HCT116 (cell line): ENCODE data around the gene PRMT3. TPM values are rescaled to one million over a fixed set of nuclear protein-coding genes. Genes with fewer than 3 reads are reported as not detected.

Experiments used
- ATAC-seq: fragments of 200-7000 bp; cut with Tn5 transposase; 2 replicates; pipeline ENCODE4 v1.9.1; 2020; ENCODE audit warnings: mild to moderate bottlenecking, moderate library complexity
- BruUV-seq: library from RNA; stranded (reverse); fragments of 400-500 nt; replicated peaks from 2 replicates; lab custom pipeline; 2021; lab: Mats Ljungman, UMichigan
- CTCF ChIA-PET: fragments of 300-600 bp; sonication (Branson Sonifier 250); formaldehyde crosslinking; loops from one replicate; lab custom pipeline; 2021; ENCODE audit warnings: antibody characterized with exemption; lab: Charles Lee
- POLR2A ChIA-PET: fragments of 300-600, 350-600 bp; sonication (Branson Sonifier 250); formaldehyde crosslinking; loops from one replicate; lab custom pipeline; 2021; ENCODE audit warnings: antibody characterized with exemption; lab: Charles Lee
- RAD21 ChIA-PET, 2 experiments: fragments of 300-600 bp; sonication (Branson Sonifier 250); formaldehyde crosslinking; loops; one replicate each; lab custom pipeline; 2023; ENCODE audit warnings: low total read pairs in 2 of 2; ENCODE audit not compliant: uncharacterized antibody in 2 of 2, unreplicated experiment in 2 of 2, low non-redundant PET in 1 of 2; lab: Charles Lee
- DNase-seq: peaks from one replicate; pipeline ENCODE4 v3.0.0-alpha.2; 2010; ENCODE audit warnings: low read depth, low spot score
- H2AFZ ChIP-seq: fragments of 200-600 bp; shearing (Covaris generic), sonication (generic); 2 replicates; pipeline ENCODE4 v1.6.1; 2017; ENCODE audit warnings: low read depth, mixed run types, mixed read lengths, antibody characterized with exemption, low read length; ENCODE audit not compliant: poor library complexity, severe bottlenecking
- H3K27ac ChIP-seq: 2 replicates; pipeline ENCODE4 v1.5.1; 2012; ENCODE audit warnings: low read depth, low read length
- H3K27me3 ChIP-seq: fragments of 200-600 bp; sonication (generic); 2 replicates; pipeline ENCODE4 v1.6.1; 2016; ENCODE audit warnings: mixed run types, low read length, mixed read lengths; ENCODE audit not compliant: insufficient read depth
- H3K36me3 ChIP-seq, 2 experiments: fragments of 200-500 bp in 1 of 2; fragments of 200-600 bp in 1 of 2; sonication (Bioruptor generic) in 1 of 2; sonication (generic) in 1 of 2; 2 replicates each; pipeline versions ENCODE4 v1.5.1 to v1.6.1; 2014 to 2016; ENCODE audit warnings: low read length in 2 of 2, inconsistent platforms in 1 of 2, mixed read lengths in 1 of 2, mixed run types in 1 of 2; ENCODE audit not compliant: insufficient read depth in 2 of 2, control insufficient read depth in 1 of 2
- H3K4me1 ChIP-seq, 2 experiments: fragments of 200-600 bp in 1 of 2; sonication (generic) in 1 of 2; 2 replicates each; pipeline versions ENCODE4 v1.5.1 to v1.6.1; 2012 to 2017; ENCODE audit warnings: low read length in 2 of 2, inconsistent platforms in 1 of 2, mild to moderate bottlenecking in 1 of 2, mixed read lengths in 1 of 2, mixed run types in 1 of 2, moderate library complexity in 1 of 2; ENCODE audit not compliant: insufficient read depth in 2 of 2, control insufficient read depth in 1 of 2
- H3K4me2 ChIP-seq: fragments of 200-600 bp; sonication (generic); 2 replicates; pipeline ENCODE4 v1.6.1; 2017; ENCODE audit warnings: mixed run types, low read length, mixed read lengths
- H3K4me3 ChIP-seq, 2 experiments: fragments of 200-600 bp in 1 of 2; sonication (generic) in 1 of 2; replicated peaks in 1 of 2; 2 replicates each; pipeline ENCODE4 v1.5.1; 2011 to 2016; ENCODE audit warnings: low read length in 2 of 2, control low read depth in 1 of 2, low read depth in 1 of 2, mild to moderate bottlenecking in 1 of 2, mixed read lengths in 1 of 2, mixed run types in 1 of 2
- H3K79me2 ChIP-seq: fragments of 200-600 bp; sonication (generic); 2 replicates; pipeline ENCODE4 v1.6.1; 2017; ENCODE audit warnings: mild to moderate bottlenecking, mixed run types, low read length, moderate library complexity, mixed read lengths; ENCODE audit not compliant: insufficient read depth
- H3K9ac ChIP-seq: fragments of 200-600 bp; sonication (generic); 2 replicates; pipeline ENCODE4 v1.6.1; 2016; ENCODE audit warnings: low read length, mixed read lengths
- H3K9me2 ChIP-seq: fragments of 200-600 bp; sonication (generic), shearing (Covaris generic); 2 replicates; pipeline ENCODE4 v1.6.1; 2017; ENCODE audit warnings: mixed run types, mild to moderate bottlenecking, moderate library complexity; ENCODE audit not compliant: insufficient read depth
- H3K9me3 ChIP-seq, 2 experiments: fragments of 200-500 bp in 1 of 2; fragments of 200-600 bp in 1 of 2; sonication (Bioruptor generic) in 1 of 2; sonication (generic) in 1 of 2; 2 replicates each; pipeline ENCODE4 v1.6.1; 2014 to 2017; ENCODE audit warnings: low read length in 2 of 2, mixed read lengths in 2 of 2, inconsistent platforms in 1 of 2, low read depth in 1 of 2, mild to moderate bottlenecking in 1 of 2, mixed run types in 1 of 2, moderate library complexity in 1 of 2; ENCODE audit not compliant: control insufficient read depth in 1 of 2, insufficient read depth in 1 of 2
- H4K20me1 ChIP-seq: fragments of 200-600 bp; sonication (generic), shearing (Covaris generic); 2 replicates; pipeline ENCODE4 v1.6.1; 2017; ENCODE audit warnings: mixed run types, mild to moderate bottlenecking, moderate library complexity; ENCODE audit not compliant: insufficient read depth
- CBX3 ChIP-seq: IDR thresholded peaks from 2 replicates; pipeline ENCODE4 v1.6.1; 2012; ENCODE audit warnings: low read depth
- EZH2 ChIP-seq: fragments of 200-600 bp; sonication (generic); IDR thresholded peaks from 2 replicates; pipeline ENCODE4 v1.6.1; 2017; ENCODE audit warnings: antibody characterized with exemption, mixed run types
- POLR2AphosphoS5 ChIP-seq: IDR thresholded peaks from 2 replicates; pipeline ENCODE4 v1.6.1; 2011; ENCODE audit warnings: mild to moderate bottlenecking, low read depth, low read length, moderate library complexity
- RAD21 ChIP-seq: IDR thresholded peaks from 2 replicates; pipeline ENCODE4 v1.6.1; 2012; ENCODE audit warnings: low read depth, mild to moderate bottlenecking
- SIN3A ChIP-seq: IDR thresholded peaks from 2 replicates; pipeline ENCODE4 v1.6.1; 2012; ENCODE audit warnings: low read depth
- SRF ChIP-seq: IDR thresholded peaks from 2 replicates; pipeline ENCODE4 v1.6.1; 2012; ENCODE audit warnings: low read depth
- TCF7L2 ChIP-seq: IDR thresholded peaks from 2 replicates; pipeline ENCODE4 v1.7.0; 2011; ENCODE audit warnings: borderline replicate concordance, inconsistent platforms; ENCODE audit not compliant: insufficient read depth, insufficient read length; ENCODE audit errors: extremely low read depth
- intact Hi-C: fragments of 100-400 bp; cut with micrococcal nuclease; formaldehyde crosslinking; loops from 2 replicates; pipeline ENCODE4 v1.10.0; 2022
- total RNA-seq: library from RNA; stranded (reverse); gene quantifications from one replicate; pipeline ENCODE4 v1.2.1, GENCODE V29; 2021; ENCODE audit not compliant: unreplicated experiment
- TF ChIP-seq, protein P1 (sequence below): IDR thresholded peaks from 2 replicates; pipeline ENCODE4 v1.6.1; 2012
- TF ChIP-seq, protein P2 (sequence below): IDR thresholded peaks from 2 replicates; pipeline ENCODE4 v1.6.1; 2012
- TF ChIP-seq, protein P3 (sequence below): IDR thresholded peaks from 2 replicates; pipeline ENCODE4 v1.6.1; 2012; ENCODE audit warnings: low read depth

The PRMT3 gene
- total RNA-seq, 1 experiment from 2014 or later = 24.3 TPM

DNA sequence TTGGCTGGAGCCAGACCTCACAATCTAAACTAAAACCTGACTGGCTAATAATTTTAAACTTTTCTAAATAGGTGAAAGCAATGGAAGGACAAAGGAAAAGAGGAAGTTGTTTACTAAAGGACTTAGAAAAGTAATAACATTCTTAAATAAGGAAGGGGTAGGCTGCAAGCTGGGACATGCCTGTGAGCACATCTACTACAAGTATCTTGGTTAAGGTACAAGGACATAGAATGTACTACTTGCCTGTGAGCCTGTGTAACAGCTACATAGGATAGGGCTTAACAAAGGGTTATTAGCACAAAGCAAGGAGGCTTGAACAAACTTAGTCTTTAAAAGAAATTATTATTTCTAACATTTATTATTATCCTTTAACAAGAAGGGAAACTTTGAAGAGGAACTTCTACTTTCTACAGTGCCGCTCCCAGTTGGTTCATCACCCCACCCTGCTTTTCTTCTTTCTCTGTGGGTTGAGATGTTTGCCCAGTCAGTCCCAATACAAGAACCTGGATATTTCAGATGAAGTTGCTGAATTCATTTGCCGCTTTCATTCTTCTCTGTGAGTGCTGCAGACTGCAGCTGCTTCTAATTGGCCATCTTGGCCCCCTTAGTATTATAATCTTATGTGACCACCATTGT is 87.5 kb downstream of the PRMT3 start:
- no peaks in the 10 kb centered on the region for H3K79me2 ChIP-seq
- no peaks in the 10 kb centered on the region for H3K4me1 ChIP-seq
- DNase-seq = no peak
- no peak overlapping the region for H3K27ac ChIP-seq
- intact Hi-C loops = no loop called here
- H4K20me1 ChIP-seq = no peaks in the 10 kb centered on the region
- no peaks in the 10 kb centered on the region for H3K9me2 ChIP-seq
- H3K36me3 ChIP-seq = no peaks in the 10 kb centered on the region
- no peaks in the 10 kb centered on the region for H3K27me3 ChIP-seq
- TF ChIP-seq RAD21 = no peak
- TF ChIP-seq SRF = no peak
- no peak for TF ChIP-seq SIN3A
- TF ChIP-seq, protein P1, sequence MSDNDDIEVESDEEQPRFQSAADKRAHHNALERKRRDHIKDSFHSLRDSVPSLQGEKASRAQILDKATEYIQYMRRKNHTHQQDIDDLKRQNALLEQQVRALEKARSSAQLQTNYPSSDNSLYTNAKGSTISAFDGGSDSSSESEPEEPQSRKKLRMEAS = no peak
- TF ChIP-seq, protein P2, sequence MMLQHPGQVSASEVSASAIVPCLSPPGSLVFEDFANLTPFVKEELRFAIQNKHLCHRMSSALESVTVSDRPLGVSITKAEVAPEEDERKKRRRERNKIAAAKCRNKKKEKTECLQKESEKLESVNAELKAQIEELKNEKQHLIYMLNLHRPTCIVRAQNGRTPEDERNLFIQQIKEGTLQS = no peak
- TF ChIP-seq CBX3 = no peak
- TF ChIP-seq TCF7L2 = no peak
- TF ChIP-seq, protein P3, sequence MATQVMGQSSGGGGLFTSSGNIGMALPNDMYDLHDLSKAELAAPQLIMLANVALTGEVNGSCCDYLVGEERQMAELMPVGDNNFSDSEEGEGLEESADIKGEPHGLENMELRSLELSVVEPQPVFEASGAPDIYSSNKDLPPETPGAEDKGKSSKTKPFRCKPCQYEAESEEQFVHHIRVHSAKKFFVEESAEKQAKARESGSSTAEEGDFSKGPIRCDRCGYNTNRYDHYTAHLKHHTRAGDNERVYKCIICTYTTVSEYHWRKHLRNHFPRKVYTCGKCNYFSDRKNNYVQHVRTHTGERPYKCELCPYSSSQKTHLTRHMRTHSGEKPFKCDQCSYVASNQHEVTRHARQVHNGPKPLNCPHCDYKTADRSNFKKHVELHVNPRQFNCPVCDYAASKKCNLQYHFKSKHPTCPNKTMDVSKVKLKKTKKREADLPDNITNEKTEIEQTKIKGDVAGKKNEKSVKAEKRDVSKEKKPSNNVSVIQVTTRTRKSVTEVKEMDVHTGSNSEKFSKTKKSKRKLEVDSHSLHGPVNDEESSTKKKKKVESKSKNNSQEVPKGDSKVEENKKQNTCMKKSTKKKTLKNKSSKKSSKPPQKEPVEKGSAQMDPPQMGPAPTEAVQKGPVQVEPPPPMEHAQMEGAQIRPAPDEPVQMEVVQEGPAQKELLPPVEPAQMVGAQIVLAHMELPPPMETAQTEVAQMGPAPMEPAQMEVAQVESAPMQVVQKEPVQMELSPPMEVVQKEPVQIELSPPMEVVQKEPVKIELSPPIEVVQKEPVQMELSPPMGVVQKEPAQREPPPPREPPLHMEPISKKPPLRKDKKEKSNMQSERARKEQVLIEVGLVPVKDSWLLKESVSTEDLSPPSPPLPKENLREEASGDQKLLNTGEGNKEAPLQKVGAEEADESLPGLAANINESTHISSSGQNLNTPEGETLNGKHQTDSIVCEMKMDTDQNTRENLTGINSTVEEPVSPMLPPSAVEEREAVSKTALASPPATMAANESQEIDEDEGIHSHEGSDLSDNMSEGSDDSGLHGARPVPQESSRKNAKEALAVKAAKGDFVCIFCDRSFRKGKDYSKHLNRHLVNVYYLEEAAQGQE = no peak
- TF ChIP-seq EZH2 = no peak
- TF ChIP-seq POLR2AphosphoS5 = no peak
- no peaks in the 10 kb centered on the region for H3K9me3 ChIP-seq
- H3K9ac ChIP-seq = no peak overlapping the region
- no peak for ATAC-seq
- BruUV-seq = no TSS peak
- RAD21 ChIA-PET = no interaction called here
- no peak overlapping the region for H3K4me2 ChIP-seq
- H2AFZ ChIP-seq = no peak overlapping the region
- H3K4me3 ChIP-seq = no peak overlapping the region
- POLR2A ChIA-PET = no interaction called here
- CTCF ChIA-PET = no interaction called here
